HG02885 (cell line): ENCODE results near the gene DYNLT1.
"Not testable (repeated sequence)": the region's sequence is repeated elsewhere in the genome, so short reads cannot be mapped to it uniquely, and the experiment has no call there.

Source experiments
- ATAC-seq: cut with Tn5 transposase; IDR thresholded peaks from one replicate; pipeline ENCODE4 v1.9.1; 2021; ENCODE audit warnings: mild to moderate bottlenecking; ENCODE audit not compliant: unreplicated experiment, poor library complexity

The DYNLT1 gene

GRCh38 chr6:158645064-158646022 is 800 bp upstream of the DYNLT1 start:
- no peak for ATAC-seq

GRCh38 chr6:158643836-158644230 is 710 bp downstream of the DYNLT1 start:
- ATAC-seq, result no peak

GRCh38 chr6:158642097-158642601 is 2.4 kb downstream of the DYNLT1 start:
- no peak for ATAC-seq

- ATAC-seq, result no peak
Observed at GRCh38 chr6:158640519-158640918, 4.0 kb downstream of the DYNLT1 start.

- ATAC-seq, result no peak
Observed at GRCh38 chr6:158639056-158639455, 5.5 kb downstream of the DYNLT1 start.

GRCh38 chr6:158638324-158638854 is 6.2 kb downstream of the DYNLT1 start:
- no peak for ATAC-seq

- no peak for ATAC-seq
Observed at GRCh38 chr6:158636778-158637177, 7.8 kb downstream of the DYNLT1 start.

- ATAC-seq, result no peak
Observed at GRCh38 chr6:158635427-158636073, 9.0 kb downstream of the DYNLT1 start.

GRCh38 chr6:158634695-158635426 is 9.7 kb downstream of the DYNLT1 start:
- ATAC-seq, result no peak

GRCh38 chr6:158633127-158633526 is 11.4 kb downstream of the DYNLT1 start:
- ATAC-seq, result no peak

- not testable (repeated sequence) for ATAC-seq
Observed at GRCh38 chr6:158632538-158633119, 11.9 kb downstream of the DYNLT1 start.

- ATAC-seq, result no peak
Observed at GRCh38 chr6:158631678-158632537, 12.6 kb downstream of the DYNLT1 start.

- no peak for ATAC-seq
Observed at GRCh38 chr6:158630938-158631616, 13.5 kb downstream of the DYNLT1 start.

- ATAC-seq, result no peak
Observed at GRCh38 chr6:158629367-158630221, 14.9 kb downstream of the DYNLT1 start.

GRCh38 chr6:158628542-158628941 is 16.0 kb downstream of the DYNLT1 start:
- ATAC-seq, result no peak

GRCh38 chr6:158627940-158628211 is 16.7 kb downstream of the DYNLT1 start:
- ATAC-seq, result no peak

GRCh38 chr6:158627168-158627939 is 17.2 kb downstream of the DYNLT1 start:
- no peak for ATAC-seq
